NB4 (cell line): ENCODE results near the gene DYNLT1.

ENCODE experiments used
- POLR2A ChIP-seq: IDR thresholded peaks from 2 replicates; pipeline ENCODE4 v1.6.1; 2011; ENCODE audit warnings: mild to moderate bottlenecking; ENCODE audit not compliant: insufficient read length; ENCODE audit errors: extremely low read depth
- TF ChIP-seq, protein P1 (sequence below): IDR thresholded peaks from one replicate; pipeline ENCODE4 v1.5.1; 2012; ENCODE audit warnings: low read depth, low read length

DNA sequence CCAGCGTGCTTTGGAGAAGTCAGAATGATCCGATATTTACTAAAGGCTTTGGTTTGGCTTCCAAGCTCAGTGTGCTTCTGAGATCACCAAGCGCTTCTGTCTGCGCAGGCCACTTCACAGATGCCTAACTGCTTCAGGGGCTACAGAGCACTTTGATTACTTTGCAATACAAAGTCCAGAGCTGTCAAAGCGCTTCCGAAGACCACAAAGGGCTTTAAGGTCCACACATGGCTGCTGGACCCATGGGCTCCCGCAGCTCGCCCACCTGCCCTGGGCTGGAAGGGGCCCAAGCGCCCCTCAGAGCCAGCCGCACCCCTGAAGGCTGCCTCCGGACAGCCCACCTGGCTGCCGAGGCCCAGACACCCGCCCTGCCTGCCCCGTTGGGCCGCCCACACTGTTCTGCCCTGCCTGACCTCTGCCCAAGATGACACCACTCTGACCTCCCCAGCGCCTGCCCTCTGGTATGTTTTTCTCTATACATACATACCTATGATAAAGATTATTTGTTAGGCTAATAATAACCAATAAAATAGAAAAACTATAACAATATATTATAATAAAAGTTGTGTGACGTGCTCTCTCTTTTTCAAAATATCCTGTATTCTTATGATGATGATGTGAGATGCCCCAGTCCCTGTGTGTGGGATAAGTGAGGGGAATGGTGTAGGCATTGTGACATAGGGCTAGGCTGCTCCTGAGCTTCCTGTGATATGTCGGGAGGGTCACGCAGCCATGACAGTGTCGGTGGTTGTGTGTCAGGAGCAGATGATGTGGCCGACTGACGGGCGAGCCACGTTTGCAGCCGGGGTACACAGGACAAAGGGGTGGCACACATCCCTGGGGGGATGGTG lies 22.6 kb downstream of the DYNLT1 start:
- no peak for TF ChIP-seq POLR2A
- TF ChIP-seq, protein P1, sequence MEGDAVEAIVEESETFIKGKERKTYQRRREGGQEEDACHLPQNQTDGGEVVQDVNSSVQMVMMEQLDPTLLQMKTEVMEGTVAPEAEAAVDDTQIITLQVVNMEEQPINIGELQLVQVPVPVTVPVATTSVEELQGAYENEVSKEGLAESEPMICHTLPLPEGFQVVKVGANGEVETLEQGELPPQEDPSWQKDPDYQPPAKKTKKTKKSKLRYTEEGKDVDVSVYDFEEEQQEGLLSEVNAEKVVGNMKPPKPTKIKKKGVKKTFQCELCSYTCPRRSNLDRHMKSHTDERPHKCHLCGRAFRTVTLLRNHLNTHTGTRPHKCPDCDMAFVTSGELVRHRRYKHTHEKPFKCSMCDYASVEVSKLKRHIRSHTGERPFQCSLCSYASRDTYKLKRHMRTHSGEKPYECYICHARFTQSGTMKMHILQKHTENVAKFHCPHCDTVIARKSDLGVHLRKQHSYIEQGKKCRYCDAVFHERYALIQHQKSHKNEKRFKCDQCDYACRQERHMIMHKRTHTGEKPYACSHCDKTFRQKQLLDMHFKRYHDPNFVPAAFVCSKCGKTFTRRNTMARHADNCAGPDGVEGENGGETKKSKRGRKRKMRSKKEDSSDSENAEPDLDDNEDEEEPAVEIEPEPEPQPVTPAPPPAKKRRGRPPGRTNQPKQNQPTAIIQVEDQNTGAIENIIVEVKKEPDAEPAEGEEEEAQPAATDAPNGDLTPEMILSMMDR: no peak
